ENCODE results near the gene DNASE1.

- TF ChIP-seq CTCF (conservative IDR thresholded peaks at IDR 0.05) (no peak), EZH2 (IDR thresholded peaks at IDR 0.05; ENCODE audit: low read depth) (no peak)
Observed at GRCh38 chr16:3646348-3646920, 8.1 kb upstream of the DNASE1 start.
